HG03457 (cell line): ENCODE data around the gene GSN.

Experiments
- ATAC-seq: cut with Tn5 transposase; IDR thresholded peaks from one replicate; pipeline ENCODE4 v1.9.1; 2021; ENCODE audit warnings: moderate number of reproducible peaks; ENCODE audit not compliant: unreplicated experiment

GSN gene

GRCh38 chr9:121348221-121348620, 80.3 kb downstream of the GSN start:
- no peak for ATAC-seq

GRCh38 chr9:121349009-121349408, 81.0 kb downstream of the GSN start:
- no peak for ATAC-seq

GRCh38 chr9:121350036-121350435, 82.1 kb downstream of the GSN start:
- ATAC-seq, result no peak

- ATAC-seq, result no peak
Observed at GRCh38 chr9:121350993-121351561, 83.1 kb downstream of the GSN start.

GRCh38 chr9:121353241-121354061, 85.5 kb downstream of the GSN start:
- peak; percentile 91 for ATAC-seq

- no peak for ATAC-seq
Observed at GRCh38 chr9:121354141-121354540, 86.2 kb downstream of the GSN start.

- ATAC-seq, result no peak
Observed at GRCh38 chr9:121354762-121355161, 86.8 kb downstream of the GSN start.

- no peak for ATAC-seq
Observed at GRCh38 chr9:121357011-121357410, 89.0 kb downstream of the GSN start.

GRCh38 chr9:121358751-121359150, 90.8 kb downstream of the GSN start:
- ATAC-seq, result no peak

- ATAC-seq, result no peak
Observed at GRCh38 chr9:121359351-121360294, 91.7 kb downstream of the GSN start.

- no peak for ATAC-seq
Observed at GRCh38 chr9:121360601-121361374, 92.8 kb downstream of the GSN start.

- ATAC-seq, result no peak
Observed at GRCh38 chr9:121362813-121363621, 95.1 kb downstream of the GSN start.

- ATAC-seq, result no peak
Observed at GRCh38 chr9:121363622-121363961, 95.6 kb downstream of the GSN start.

GRCh38 chr9:121364077-121364476, 96.1 kb downstream of the GSN start:
- ATAC-seq, result no peak

GRCh38 chr9:121364886-121365285, 96.9 kb downstream of the GSN start:
- ATAC-seq, result no peak

GRCh38 chr9:121365564-121365963, 97.6 kb downstream of the GSN start:
- ATAC-seq, result no peak

GRCh38 chr9:121366611-121367192, 98.7 kb downstream of the GSN start:
- ATAC-seq, result no peak

- no peak for ATAC-seq
Observed at GRCh38 chr9:121367306-121368137, 99.6 kb downstream of the GSN start.

- no peak for ATAC-seq
Observed at GRCh38 chr9:121368138-121368522, 100.2 kb downstream of the GSN start.
